GM12878 (cell line): ENCODE data around the gene GCLM. TPM values are rescaled to one million over a fixed set of nuclear protein-coding genes. Genes with fewer than 3 reads are reported as not detected.
A peak's percentile ranks its signal among the peaks of the same experiment; 100 is the strongest.

Experiments
- BMI1 ChIP-seq: fragments of 450-650 bp; IDR thresholded peaks from 2 replicates; pipeline ENCODE4 v1.6.1; 2016; ENCODE audit warnings: mild to moderate bottlenecking, moderate library complexity, borderline replicate concordance
- CREB1 ChIP-seq: IDR thresholded peaks from 2 replicates; pipeline ENCODE4 v1.6.1; 2012; ENCODE audit warnings: low read depth, mild to moderate bottlenecking, inconsistent platforms
- CREM ChIP-seq: IDR thresholded peaks from 2 replicates; pipeline ENCODE4 v1.6.1; 2014; ENCODE audit warnings: antibody characterized with exemption, low read depth
- EGR1 ChIP-seq, 2 experiments: IDR thresholded peaks; 1 replicate in 1 of 2; 2 replicates in 1 of 2; pipeline ENCODE4 v1.6.1; 2011 to 2012; ENCODE audit warnings: low read depth in 2 of 2, low read length in 2 of 2, borderline replicate concordance in 1 of 2, mild to moderate bottlenecking in 1 of 2, moderate library complexity in 1 of 2
- ELK1 ChIP-seq: IDR thresholded peaks from 2 replicates; pipeline ENCODE4 v1.6.1; 2012; ENCODE audit warnings: low read depth, low read length, improper control_type of control experiment
- HCFC1 ChIP-seq: fragments of 150-350 bp; IDR thresholded peaks from 2 replicates; pipeline ENCODE4 v1.6.1; 2014; ENCODE audit warnings: low read length
- NRF1 ChIP-seq: conservative IDR thresholded peaks from 2 replicates; pipeline ENCODE4 v1.6.1; 2011; ENCODE audit warnings: mild to moderate bottlenecking, low read depth, low read length, improper control_type of control experiment
- PAX5 ChIP-seq: IDR thresholded peaks from 2 replicates; pipeline ENCODE4 v1.6.1; 2011; ENCODE audit warnings: low read depth, low read length, borderline replicate concordance
- POLR2AphosphoS2 ChIP-seq: IDR thresholded peaks from 2 replicates; pipeline ENCODE4 v1.6.1; 2011; ENCODE audit warnings: low read depth, mild to moderate bottlenecking, low read length, improper control_type of control experiment, moderate library complexity
- POLR2AphosphoS5 ChIP-seq: IDR thresholded peaks from 2 replicates; pipeline ENCODE4 v1.6.1; 2011; ENCODE audit warnings: mild to moderate bottlenecking, low read length, inconsistent platforms
- RB1 ChIP-seq: fragments of 450-650 bp; formaldehyde crosslinking; IDR thresholded peaks from 2 replicates; pipeline ENCODE4 v1.6.1; 2017; ENCODE audit warnings: mild to moderate bottlenecking, borderline replicate concordance
- SKIL ChIP-seq: fragments of 450-650 bp; IDR thresholded peaks from 2 replicates; pipeline ENCODE4 v1.6.1; 2017; ENCODE audit warnings: mild to moderate bottlenecking, low read depth, inconsistent platforms; ENCODE audit not compliant: poor library complexity, severe bottlenecking
- SRF ChIP-seq, 2 experiments: IDR thresholded peaks; 2 replicates each; pipeline ENCODE4 v1.6.1; 2011; ENCODE audit warnings: low read depth in 2 of 2, low read length in 2 of 2, mild to moderate bottlenecking in 1 of 2, moderate library complexity in 1 of 2
- SUZ12 ChIP-seq: fragments of 200-600 bp; sonication (generic); IDR thresholded peaks from one replicate; pipeline ENCODE4 v1.6.1; 2018; ENCODE audit warnings: antibody characterized with exemption, mild to moderate bottlenecking; ENCODE audit not compliant: unreplicated experiment
- USF1 ChIP-seq: IDR thresholded peaks from 2 replicates; pipeline ENCODE4 v1.6.1; 2011; ENCODE audit warnings: borderline replicate concordance, low read depth, mild to moderate bottlenecking, moderate library complexity, mixed read lengths, low read length; ENCODE audit not compliant: insufficient read depth; ENCODE audit errors: extremely low read length
- ZBTB33 ChIP-seq: fragments of 450-650 bp; IDR thresholded peaks from 2 replicates; pipeline ENCODE4 v1.6.1; 2017; ENCODE audit warnings: mild to moderate bottlenecking
- ZNF217 ChIP-seq: fragments of 450-650 bp; IDR thresholded peaks from 2 replicates; pipeline ENCODE4 v1.6.1; 2017; ENCODE audit warnings: antibody characterized with exemption, mild to moderate bottlenecking
- ZNF592 ChIP-seq: fragments of 450-650 bp; IDR thresholded peaks from 2 replicates; pipeline ENCODE4 v1.6.1; 2017; ENCODE audit warnings: mild to moderate bottlenecking, moderate library complexity
- polyA plus RNA-seq, 11 experiments: library from polyadenylated mRNA; depleted of rRNA in 4 of 11; unstranded in 6 of 11; stranded (reverse) in 5 of 11; fragments of >200 nt; fragmentation: Nextera tagmentation in 4 of 11; fragmentation: Illumina TruSeq in 1 of 11; extraction: Ambion mirVana in 4 of 11; extraction: Trizol in 1 of 11; gene quantifications; 1 replicate in 1 of 11; 2 replicates in 10 of 11; pipeline versions ENCODE4 v1.2.1 to v1.2.3, GENCODE V29; 2011 to 2016; ENCODE audit warnings: inconsistent platforms in 2 of 11, missing spikeins in 2 of 11, low read depth in 1 of 11
- total RNA-seq, 4 experiments: library from RNA; depleted of rRNA in 3 of 4; stranded (reverse); fragments of >200 nt in 3 of 4; fragmentation: Illumina TruSeq in 1 of 4; extraction: Trizol in 1 of 4; gene quantifications; 2 replicates each; pipeline versions ENCODE4 v1.2.1 to v1.2.3, GENCODE V29; 2013 to 2021

GCLM gene
- total and polyA plus RNA-seq, 10 of the 15 experiments (the other 5 are each of a cell fraction or from before 2014, with no cell fraction given): 2.6 to 17.3 (median 6.9) TPM

GRCh38 chr1:93909146-93910050 lies at the start of gene GCLM (continued):
- TF ChIP-seq EGR1 (IDR thresholded peaks at IDR 0.05; ENCODE audit: borderline replicate concordance in 1 of 2, low read depth in 2 of 2, low read length in 2 of 2) (peak; percentile 52 to 95), POLR2AphosphoS5 (no peak), NRF1 (no peak), SKIL (no peak), USF1 (no peak), CREB1 (peak; percentile 64; the same call in 1 of the 2 replicates), SUZ12 (no peak), ELK1 (0 out of 2 replicates have a peak, but pooled peaks have one; percentile 8), CREM (0 out of 2 replicates have a peak, but pooled peaks have one; percentile 44), POLR2AphosphoS2 (no peak), RB1 (peak; percentile 97), BMI1 (no peak), PAX5 (peak; percentile 60; the same call in 1 of the 2 replicates), ZBTB33 (no peak; the same call in 1 of the 2 replicates), ZNF217 (peak; percentile 72; the same call in 1 of the 2 replicates), SRF (IDR thresholded peaks at IDR 0.05; ENCODE audit: low read depth in 2 of 2, low read length in 2 of 2) (no peak), ZNF592 (peak; percentile 68; the same call in 1 of the 2 replicates), HCFC1 (no peak)
